COLO668 (cell line): ENCODE data around the gene COL9A3.
A peak's percentile ranks its signal among the peaks of the same experiment; 100 is the strongest.

Source experiments
- DNase-seq: peaks from one replicate; lab custom pipeline; 2025; ENCODE audit not compliant: unreplicated experiment; lab: John Stamatoyannopoulos, UW

Gene COL9A3

GRCh38 chr20:62816884-62817873 lies at the start of gene COL9A3:
Gene COL9A3, plus strand, starts transcription at chr20:62817050. Its CDS starts 15 bp downstream, at chr20:62817065.
- DNase-seq, result peak; percentile 16

- no peak for DNase-seq
Observed at GRCh38 chr20:62768234-62768546, 48.7 kb upstream of the COL9A3 start.

- DNase-seq, result no peak
Observed at GRCh38 chr20:62768551-62769287, 48.1 kb upstream of the COL9A3 start.

DNA sequence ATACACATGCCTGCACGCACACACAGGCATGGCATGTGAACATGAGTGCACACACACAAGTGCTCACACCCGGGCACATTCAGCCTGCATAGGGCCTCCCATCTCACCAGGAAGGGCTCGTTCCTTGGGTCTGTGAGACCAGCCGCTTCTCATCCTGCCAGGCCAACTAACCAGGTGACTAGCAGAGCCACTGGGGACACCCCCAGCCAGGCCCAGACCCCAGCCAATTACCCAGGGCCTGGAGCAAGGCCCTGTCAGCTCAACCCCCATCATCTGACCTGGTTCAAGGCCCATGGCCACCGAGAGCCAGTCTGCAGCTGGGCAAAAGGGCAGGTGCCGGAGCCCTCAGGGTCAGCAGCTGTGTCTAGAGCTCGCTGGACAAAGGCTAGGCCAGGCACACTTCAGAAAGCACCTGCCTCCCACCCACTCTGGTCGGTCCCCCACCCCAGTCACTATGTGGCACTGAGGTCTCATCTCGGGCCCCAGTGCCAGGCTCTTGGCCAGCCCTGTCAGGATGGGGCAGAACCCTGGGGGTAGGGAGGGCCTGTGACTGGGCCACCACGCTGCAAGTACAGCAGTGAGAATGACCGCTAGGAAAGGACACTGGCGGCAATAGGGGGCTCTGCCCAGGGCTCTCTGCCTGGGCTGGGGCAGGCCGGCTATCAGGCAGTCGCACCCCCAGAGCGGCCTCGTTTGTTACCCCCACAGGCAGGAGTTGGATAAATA lies 47.3 kb upstream of the COL9A3 start:
- no peak for DNase-seq

- no peak for DNase-seq
Observed at GRCh38 chr20:62770111-62770910, 46.5 kb upstream of the COL9A3 start.

DNA sequence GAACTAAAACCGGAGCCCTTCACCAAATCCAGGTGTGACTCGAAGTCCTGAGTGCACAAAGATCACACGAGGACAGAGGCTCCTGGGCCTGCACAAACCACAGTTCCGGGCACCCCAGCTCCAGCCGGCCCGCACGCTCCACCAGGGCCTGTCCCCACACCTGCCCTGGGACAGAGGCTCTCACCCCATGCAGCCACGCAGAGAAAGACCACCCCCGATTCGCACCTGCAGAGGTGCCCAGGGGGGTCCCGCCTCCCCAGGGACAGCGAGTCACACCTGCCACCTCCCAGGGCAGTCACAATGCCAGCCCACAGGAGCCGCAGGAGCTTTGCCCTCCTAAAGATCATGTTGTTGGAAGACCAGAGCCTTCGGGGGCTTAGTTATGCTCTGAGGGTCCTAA lies 45.9 kb upstream of the COL9A3 start:
- no peak for DNase-seq

DNA sequence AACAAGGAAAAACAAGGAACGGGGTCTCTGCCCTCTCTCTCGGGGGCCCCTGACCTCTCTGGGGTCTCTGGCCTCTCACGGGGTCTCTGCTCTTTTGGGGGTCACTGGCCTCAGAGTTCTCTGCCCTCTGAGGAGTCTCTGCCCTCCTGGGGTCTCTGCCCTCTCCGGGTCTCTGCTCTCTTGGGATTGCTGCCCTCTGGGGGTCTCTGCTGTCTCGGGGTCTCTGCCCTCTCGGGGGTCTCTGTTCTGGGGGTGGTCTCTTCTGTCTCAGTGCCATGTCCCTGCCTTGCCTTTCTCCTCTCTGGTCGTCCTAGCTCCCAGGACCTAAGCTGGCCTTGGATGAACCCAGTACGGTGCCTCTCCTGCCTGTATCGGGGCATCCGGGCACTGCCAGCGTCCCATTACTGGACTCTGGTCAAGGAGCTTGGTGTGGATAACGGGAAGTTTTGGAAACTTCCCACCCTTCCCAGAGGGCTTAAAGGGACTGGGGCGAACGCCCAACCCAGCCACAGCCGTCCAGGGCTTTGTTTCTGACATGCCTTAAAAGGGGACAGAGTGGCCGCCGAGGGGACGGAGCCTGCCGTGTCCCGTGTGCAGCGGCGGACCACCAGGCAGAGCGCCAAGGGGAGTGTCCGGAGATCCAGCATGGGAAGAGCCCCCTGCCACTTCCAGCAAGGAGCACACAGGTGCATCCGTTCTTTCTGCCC lies 45.3 kb upstream of the COL9A3 start:
- DNase-seq, result no peak

DNA sequence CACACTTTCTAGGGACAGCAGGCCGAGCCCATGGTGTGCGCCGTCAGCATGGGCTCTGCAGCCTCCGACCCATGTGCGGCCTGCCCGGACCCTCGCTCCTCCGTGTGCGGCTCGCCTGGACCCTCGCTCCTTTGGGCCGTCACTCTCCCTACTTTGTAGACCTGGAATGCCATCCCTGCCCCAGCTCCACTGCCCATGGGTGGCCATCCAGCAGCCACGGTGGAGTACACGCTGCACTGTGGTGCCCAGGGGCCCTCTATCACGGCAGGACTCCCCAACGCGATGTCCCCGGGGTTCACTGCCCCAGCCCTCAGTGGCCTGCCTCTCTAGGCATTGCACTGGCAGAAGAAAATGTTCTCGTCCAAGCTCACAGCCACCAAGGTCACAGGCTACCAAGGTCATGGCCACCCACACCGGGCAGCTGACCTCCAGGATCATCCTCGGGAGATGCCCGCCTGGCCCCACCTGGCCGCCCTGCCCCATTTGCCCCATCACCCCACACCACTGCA lies 44.7 kb upstream of the COL9A3 start:
- no peak for DNase-seq

- DNase-seq, result no peak
Observed at GRCh38 chr20:62772619-62772989, 44.2 kb upstream of the COL9A3 start.

- no peak for DNase-seq
Observed at GRCh38 chr20:62772990-62773844, 43.6 kb upstream of the COL9A3 start.

DNA sequence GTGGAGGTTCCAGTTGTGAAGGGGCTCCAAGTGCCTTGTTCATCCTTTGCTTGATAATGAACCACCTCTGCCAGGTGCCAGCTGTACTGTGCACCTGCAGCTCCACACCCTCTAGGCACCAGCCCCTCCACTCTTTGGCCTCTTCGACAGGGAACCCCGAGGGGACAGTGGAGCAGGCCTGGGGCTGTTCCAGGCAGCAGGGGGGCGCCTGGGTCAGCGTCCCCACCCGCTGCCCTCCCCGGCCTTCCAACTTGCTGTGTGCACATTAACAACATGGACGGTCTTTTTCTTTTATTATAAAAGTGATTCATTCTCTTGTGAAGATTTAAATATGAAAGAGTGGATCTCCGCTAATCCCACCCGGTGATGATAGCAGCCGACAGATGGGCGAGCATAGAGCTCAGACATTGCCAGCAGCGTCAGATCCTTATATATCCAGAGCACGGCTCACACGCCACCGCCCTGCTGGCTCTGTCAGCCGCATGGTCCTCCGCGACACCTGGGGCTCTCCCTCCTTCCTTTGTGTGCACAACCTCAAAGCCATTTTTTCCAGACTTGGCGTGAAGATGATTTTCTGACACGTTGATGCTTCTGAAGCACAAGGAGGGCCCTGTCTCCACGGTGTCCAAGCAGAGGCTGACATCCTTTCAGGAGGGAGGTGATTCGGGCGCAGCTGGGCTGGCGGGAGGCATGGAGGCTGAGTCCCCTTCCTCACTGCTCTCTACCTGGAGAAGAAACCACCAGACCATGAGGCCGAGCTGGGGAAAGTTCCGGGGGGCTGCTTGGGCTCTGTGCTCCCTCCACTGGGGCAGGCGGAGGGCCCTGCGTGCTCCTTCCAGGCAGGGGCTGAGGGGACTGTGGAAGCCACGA lies 42.8 kb upstream of the COL9A3 start:
- DNase-seq, result no peak

- DNase-seq, result no peak
Observed at GRCh38 chr20:62774762-62775161, 42.1 kb upstream of the COL9A3 start.

GRCh38 chr20:62775206-62775605 lies 41.6 kb upstream of the COL9A3 start:
- no peak for DNase-seq

DNA sequence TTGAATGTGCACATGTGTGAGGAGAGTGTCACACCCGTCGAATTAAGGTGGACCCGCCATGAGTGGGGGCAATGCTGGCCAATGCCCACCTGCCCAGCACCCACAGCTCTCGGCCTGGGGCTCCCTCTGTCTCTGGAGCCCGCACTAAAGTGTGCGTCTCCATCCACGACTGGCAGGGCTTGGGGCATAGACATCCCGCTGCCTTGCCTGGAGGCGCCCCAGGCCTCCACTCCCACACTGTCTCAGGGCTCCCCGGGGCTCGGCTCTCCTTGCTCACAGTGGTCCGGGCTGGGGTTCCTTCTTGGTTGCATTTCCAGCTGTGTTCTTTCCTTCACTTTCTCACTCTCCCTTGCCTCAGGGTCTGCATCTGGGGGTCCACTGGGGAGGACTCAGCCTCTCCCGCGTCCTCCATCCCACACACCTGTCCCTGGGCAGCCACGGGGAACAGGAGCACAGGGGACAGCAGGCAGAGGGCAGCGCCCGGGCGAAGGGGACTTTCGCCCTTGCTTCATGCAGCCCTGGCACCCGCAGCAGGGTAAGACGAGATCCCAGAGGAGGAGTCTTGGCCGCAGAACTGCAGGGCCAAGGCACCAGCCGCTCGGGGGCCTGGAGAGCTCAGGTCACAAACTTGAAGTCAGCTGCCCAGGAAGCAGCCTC lies 40.7 kb upstream of the COL9A3 start:
- DNase-seq, result no peak

- DNase-seq, result no peak
Observed at GRCh38 chr20:62776692-62777527, 39.9 kb upstream of the COL9A3 start.

- DNase-seq, result no peak
Observed at GRCh38 chr20:62777528-62777830, 39.4 kb upstream of the COL9A3 start.

DNA sequence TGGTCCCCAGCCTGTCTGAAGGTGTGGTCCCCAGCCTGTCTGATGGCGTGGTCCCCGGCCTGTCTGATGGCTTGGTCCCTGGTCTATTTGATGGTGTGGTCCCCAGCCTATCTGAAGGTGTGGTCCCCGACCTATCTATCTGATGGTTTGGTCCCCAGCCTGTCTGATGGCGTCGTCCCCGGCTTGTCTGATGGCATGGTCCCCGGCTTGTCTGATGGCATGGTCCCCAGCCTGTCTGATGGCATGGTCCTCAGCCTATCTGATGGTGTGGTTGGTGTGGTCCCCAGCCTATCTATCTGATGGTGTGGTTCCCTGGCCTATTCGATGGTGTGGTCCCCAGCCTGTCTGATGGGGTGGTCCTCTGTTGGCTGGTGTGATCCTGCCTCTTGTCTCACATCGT lies 38.8 kb upstream of the COL9A3 start:
- no peak for DNase-seq
